Testis (tissue), 2 donors: ENCODE measurements around the gene MRGPRE.

Experiments
- POLR2A ChIP-seq: fragments of 450-650 bp; IDR thresholded peaks from one replicate; pipeline ENCODE4 v1.6.1; 2017; ENCODE audit warnings: antibody characterized with exemption, mild to moderate bottlenecking, moderate library complexity
- TF ChIP-seq, protein P1 (sequence below), 3 experiments: fragments of 450-650 bp in 2 of 3; fragments of 200-600 bp in 1 of 3; sonication (generic) in 1 of 3; IDR thresholded peaks; one replicate each; pipeline ENCODE4 v1.5.1; 2016 to 2019; ENCODE audit warnings: antibody characterized with exemption in 3 of 3, mild to moderate bottlenecking in 2 of 3, moderate library complexity in 1 of 3

GRCh38 chr11:3206922-3207204 lies 25.4 kb downstream of the MRGPRE start:
- no peak for TF ChIP-seq POLR2A
- TF ChIP-seq, protein P1, sequence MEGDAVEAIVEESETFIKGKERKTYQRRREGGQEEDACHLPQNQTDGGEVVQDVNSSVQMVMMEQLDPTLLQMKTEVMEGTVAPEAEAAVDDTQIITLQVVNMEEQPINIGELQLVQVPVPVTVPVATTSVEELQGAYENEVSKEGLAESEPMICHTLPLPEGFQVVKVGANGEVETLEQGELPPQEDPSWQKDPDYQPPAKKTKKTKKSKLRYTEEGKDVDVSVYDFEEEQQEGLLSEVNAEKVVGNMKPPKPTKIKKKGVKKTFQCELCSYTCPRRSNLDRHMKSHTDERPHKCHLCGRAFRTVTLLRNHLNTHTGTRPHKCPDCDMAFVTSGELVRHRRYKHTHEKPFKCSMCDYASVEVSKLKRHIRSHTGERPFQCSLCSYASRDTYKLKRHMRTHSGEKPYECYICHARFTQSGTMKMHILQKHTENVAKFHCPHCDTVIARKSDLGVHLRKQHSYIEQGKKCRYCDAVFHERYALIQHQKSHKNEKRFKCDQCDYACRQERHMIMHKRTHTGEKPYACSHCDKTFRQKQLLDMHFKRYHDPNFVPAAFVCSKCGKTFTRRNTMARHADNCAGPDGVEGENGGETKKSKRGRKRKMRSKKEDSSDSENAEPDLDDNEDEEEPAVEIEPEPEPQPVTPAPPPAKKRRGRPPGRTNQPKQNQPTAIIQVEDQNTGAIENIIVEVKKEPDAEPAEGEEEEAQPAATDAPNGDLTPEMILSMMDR (IDR thresholded peaks at IDR 0.05) = no peak
